NCI-H2227 (cell line): ENCODE data around the gene MKS1.

ENCODE experiments used
- DNase-seq: peaks from one replicate; lab custom pipeline; 2025; ENCODE audit not compliant: unreplicated experiment; lab: John Stamatoyannopoulos, UW

MKS1 gene

GRCh38 chr17:58204796-58205195 is 14.3 kb downstream of the MKS1 start:
- DNase-seq, result no peak

GRCh38 chr17:58202859-58203258 is 16.2 kb downstream of the MKS1 start:
- DNase-seq, result no peak

GRCh38 chr17:58200024-58200633 is 18.9 kb downstream of the MKS1 start:
- peak; percentile 83 for DNase-seq

- DNase-seq, result no peak
Observed at GRCh38 chr17:58196610-58197009, 22.4 kb downstream of the MKS1 start.

- no peak for DNase-seq
Observed at GRCh38 chr17:58195518-58196123, 23.4 kb downstream of the MKS1 start.

GRCh38 chr17:58193641-58194255 is 25.3 kb downstream of the MKS1 start:
- DNase-seq, result no peak

- no peak for DNase-seq
Observed at GRCh38 chr17:58192612-58193011, 26.4 kb downstream of the MKS1 start, which contains the start of gene EPX. TSS of gene EPX (plus strand) at chr17:58192726. CDS start at chr17:58192847, 121 bp downstream.

- no peak for DNase-seq
Observed at GRCh38 chr17:58191241-58191896, 27.7 kb downstream of the MKS1 start.

GRCh38 chr17:58189436-58190146 is 29.5 kb downstream of the MKS1 start:
- no peak for DNase-seq

- DNase-seq, result no peak
Observed at GRCh38 chr17:58187675-58188074, 31.4 kb downstream of the MKS1 start.

- no peak for DNase-seq
Observed at GRCh38 chr17:58187063-58187462, 32.0 kb downstream of the MKS1 start.

- DNase-seq, result no peak
Observed at GRCh38 chr17:58186591-58186990, 32.5 kb downstream of the MKS1 start.

- no peak for DNase-seq
Observed at GRCh38 chr17:58184986-58185761, 33.9 kb downstream of the MKS1 start.

GRCh38 chr17:58184308-58184985 is 34.6 kb downstream of the MKS1 start:
- no peak for DNase-seq

- no peak for DNase-seq
Observed at GRCh38 chr17:58183514-58183913, 35.5 kb downstream of the MKS1 start.

- no peak for DNase-seq
Observed at GRCh38 chr17:58181796-58182195, 37.3 kb downstream of the MKS1 start.

GRCh38 chr17:58176200-58176599 is 42.9 kb downstream of the MKS1 start:
- DNase-seq, result no peak

- DNase-seq, result no peak
Observed at GRCh38 chr17:58174871-58175270, 44.2 kb downstream of the MKS1 start.

- DNase-seq, result peak; percentile 14
Observed at GRCh38 chr17:58172369-58173071, 46.5 kb downstream of the MKS1 start.
